GM19328 (cell line): ENCODE results near the gene GPS1.

ENCODE experiments used
- ATAC-seq: cut with Tn5 transposase; IDR thresholded peaks from one replicate; pipeline ENCODE4 v1.9.1; 2021; ENCODE audit warnings: mild to moderate bottlenecking, moderate library complexity; ENCODE audit not compliant: unreplicated experiment

GPS1 gene

GRCh38 chr17:82076018-82076784, 24.5 kb downstream of the GPS1 start:
- no peak for ATAC-seq

- no peak for ATAC-seq
Observed at GRCh38 chr17:82076785-82077591, 25.3 kb downstream of the GPS1 start.

- no peak for ATAC-seq
Observed at GRCh38 chr17:82077617-82078358, 26.1 kb downstream of the GPS1 start.

- no peak for ATAC-seq
Observed at GRCh38 chr17:82078433-82078832, 26.7 kb downstream of the GPS1 start.

- no peak for ATAC-seq
Observed at GRCh38 chr17:82079001-82079677, 27.4 kb downstream of the GPS1 start.

- ATAC-seq: no peak
Observed at GRCh38 chr17:82080048-82080788, 28.5 kb downstream of the GPS1 start.

- no peak for ATAC-seq
Observed at GRCh38 chr17:82080789-82081464, 29.2 kb downstream of the GPS1 start.

GRCh38 chr17:82081546-82081945, 29.8 kb downstream of the GPS1 start:
- ATAC-seq: no peak

GRCh38 chr17:82081966-82082365, 30.3 kb downstream of the GPS1 start:
- no peak for ATAC-seq

- no peak for ATAC-seq
Observed at GRCh38 chr17:82082456-82082855, 30.8 kb downstream of the GPS1 start.

GRCh38 chr17:82083009-82083408, 31.3 kb downstream of the GPS1 start:
- no peak for ATAC-seq

- no peak for ATAC-seq
Observed at GRCh38 chr17:82083533-82084359, 32.0 kb downstream of the GPS1 start.

- no peak for ATAC-seq
Observed at GRCh38 chr17:82084373-82085030, 32.8 kb downstream of the GPS1 start.

GRCh38 chr17:82085031-82085861, 33.5 kb downstream of the GPS1 start:
- no peak for ATAC-seq

- no peak for ATAC-seq
Observed at GRCh38 chr17:82085931-82086764, 34.5 kb downstream of the GPS1 start.
